Hematopoietic multipotent progenitor cell treated with erythropoietin and hydrocortisone succinate and interleukin-3 and kit ligand, for 17 days (in vitro differentiated cells): ENCODE data around the gene C1D.
"Not testable (repeated sequence)": the region's sequence is repeated elsewhere in the genome, so short reads cannot be mapped to it uniquely, and the experiment has no call there.

Experiments used
- DNase-seq: peaks from one replicate; pipeline ENCODE4 v3.0.0-alpha.2; 2015; ENCODE audit warnings: low spot score

Gene C1D

GRCh38 chr2:67999332-67999731 lies 63.5 kb downstream of the C1D start:
- no peak for DNase-seq

GRCh38 chr2:67997903-67998302 lies 64.9 kb downstream of the C1D start:
- DNase-seq, result no peak

GRCh38 chr2:67997528-67997900 lies 65.3 kb downstream of the C1D start:
- no peak for DNase-seq

- DNase-seq, result no peak
Measured at GRCh38 chr2:67996772-67997527, 65.9 kb downstream of the C1D start.

- no peak for DNase-seq
Measured at GRCh38 chr2:67994716-67995115, 68.1 kb downstream of the C1D start.

GRCh38 chr2:67994069-67994468 lies 68.7 kb downstream of the C1D start:
- DNase-seq, result not testable (repeated sequence)

- no peak for DNase-seq
Measured at GRCh38 chr2:67993329-67993728, 69.5 kb downstream of the C1D start.

- no peak for DNase-seq
Measured at GRCh38 chr2:67991456-67991855, 71.3 kb downstream of the C1D start.
